Thymus (tissue), 11 donors: Measurements from ENCODE around the gene MRTFB. TPM values are rescaled to one million over a fixed set of nuclear protein-coding genes. Genes with fewer than 3 reads are reported as not detected.

Source experiments
- DNase-seq, 9 donors: peaks; one replicate each; pipeline ENCODE4 v3.0.0-alpha.2; 2013; ENCODE audit warnings: low spot score in 9 of 9, low read depth in 6 of 9, missing footprints in 1 of 9
- H3K27ac ChIP-seq, 2 donors: one replicate each; pipeline ENCODE4 v1.5.1; 2013; ENCODE audit warnings: control low read depth in 1 of 2, low read depth in 1 of 2, low read length in 1 of 2, mild to moderate bottlenecking in 1 of 2, moderate library complexity in 1 of 2
- H3K27me3 ChIP-seq, 2 donors: one replicate each; pipeline ENCODE4 v1.5.1; 2013; ENCODE audit warnings: low read length in 1 of 2; ENCODE audit not compliant: control insufficient read depth in 2 of 2, insufficient read depth in 1 of 2
- H3K36me3 ChIP-seq, 2 donors: one replicate each; pipeline ENCODE4 v1.5.1; 2013; ENCODE audit warnings: low read length in 1 of 2, mild to moderate bottlenecking in 1 of 2, moderate library complexity in 1 of 2; ENCODE audit not compliant: control insufficient read depth in 2 of 2, insufficient read depth in 2 of 2
- H3K4me1 ChIP-seq, 2 donors: one replicate each; pipeline ENCODE4 v1.5.1; 2013; ENCODE audit warnings: low read length in 2 of 2; ENCODE audit not compliant: control insufficient read depth in 2 of 2, insufficient read depth in 2 of 2
- H3K4me3 ChIP-seq, 2 donors: one replicate each; pipeline ENCODE4 v1.5.1; 2013; ENCODE audit warnings: low read length in 2 of 2, control low read depth in 1 of 2, mild to moderate bottlenecking in 1 of 2
- H3K9me3 ChIP-seq, 2 donors: one replicate each; pipeline ENCODE4 v1.5.1; 2013; ENCODE audit warnings: low read length in 1 of 2, mild to moderate bottlenecking in 1 of 2; ENCODE audit not compliant: control insufficient read depth in 2 of 2, insufficient read depth in 1 of 2
- WGBS: extraction: QIAGEN DNeasy Blood & Tissue Kit; methylation state at CpG from one replicate; pipeline ENCODE4 v1.1.7; 2013; 5-methylcytosine and 5-hydroxymethylcytosine counted together
- polyA plus RNA-seq: library from polyadenylated mRNA; stranded (reverse); fragments of 200-250 nt; gene quantifications from one replicate; pipeline ENCODE4 v1.2.3, GENCODE V29; 2013
- total RNA-seq: library from RNA; stranded (reverse); fragments of 120-200 nt; gene quantifications from one replicate; pipeline ENCODE4 v1.2.4, GENCODE V29; 2013
- donor health status: healthy.

The MRTFB gene
- total and polyA plus RNA-seq, 2 donors = 8.3 to 10.7 TPM

DNA sequence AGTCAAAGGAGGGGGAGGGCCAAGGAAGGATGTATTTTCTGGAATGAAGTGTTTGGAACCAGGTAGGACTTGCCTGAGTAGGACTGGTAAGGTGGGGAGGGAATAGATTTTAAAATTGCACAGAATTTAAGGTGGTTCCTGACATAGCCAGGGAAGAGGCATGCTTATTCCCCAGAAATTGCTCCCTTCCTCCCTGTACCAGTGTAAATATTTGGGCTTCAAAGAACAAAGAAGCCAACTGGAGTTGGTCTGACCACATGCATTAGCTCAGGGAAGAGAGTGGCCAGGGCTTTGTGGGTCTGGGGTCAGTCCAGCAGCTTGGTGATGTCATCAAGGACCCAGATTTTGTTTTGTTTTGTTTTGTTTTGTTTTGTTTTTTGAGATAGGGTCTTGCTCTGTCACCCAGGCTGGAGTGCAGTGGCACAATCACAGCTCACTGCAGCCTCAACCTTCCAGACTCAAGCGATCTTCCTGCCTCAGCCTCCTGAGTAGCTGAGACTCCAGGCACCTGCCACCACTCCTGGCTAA, 9.3 kb upstream of the MRTFB start:
- no peak for DNase-seq
- H3K27me3 ChIP-seq = peaks cover 2 to 4% of the 10 kb centered on the region in 2 donors
- WGBS = 98% methylated on average over 1 of the region's 1 CpG
- H3K27ac ChIP-seq = no peak overlapping the region
- H3K4me3 ChIP-seq = no peak overlapping the region
- H3K4me1 ChIP-seq = no peaks in the 10 kb centered on the region
- H3K36me3 ChIP-seq = no peaks in the 10 kb centered on the region
- H3K9me3 ChIP-seq = no peaks in the 10 kb centered on the region

- Histone ChIP-seq H3K36me3 (no peaks in the 10 kb centered on the region), H3K4me1 (no peaks in the 10 kb centered on the region), H3K27ac (no peak overlapping the region), H3K9me3 (no peaks in the 10 kb centered on the region), H3K27me3 (peaks cover 2 to 4% of the 10 kb centered on the region in 2 donors), H3K4me3 (no peak overlapping the region)
- no peak for DNase-seq
- 97% methylated on average over 7 of the region's 7 CpGs for WGBS
Measured at GRCh38 chr16:14062261-14062660, 8.9 kb upstream of the MRTFB start.

DNA sequence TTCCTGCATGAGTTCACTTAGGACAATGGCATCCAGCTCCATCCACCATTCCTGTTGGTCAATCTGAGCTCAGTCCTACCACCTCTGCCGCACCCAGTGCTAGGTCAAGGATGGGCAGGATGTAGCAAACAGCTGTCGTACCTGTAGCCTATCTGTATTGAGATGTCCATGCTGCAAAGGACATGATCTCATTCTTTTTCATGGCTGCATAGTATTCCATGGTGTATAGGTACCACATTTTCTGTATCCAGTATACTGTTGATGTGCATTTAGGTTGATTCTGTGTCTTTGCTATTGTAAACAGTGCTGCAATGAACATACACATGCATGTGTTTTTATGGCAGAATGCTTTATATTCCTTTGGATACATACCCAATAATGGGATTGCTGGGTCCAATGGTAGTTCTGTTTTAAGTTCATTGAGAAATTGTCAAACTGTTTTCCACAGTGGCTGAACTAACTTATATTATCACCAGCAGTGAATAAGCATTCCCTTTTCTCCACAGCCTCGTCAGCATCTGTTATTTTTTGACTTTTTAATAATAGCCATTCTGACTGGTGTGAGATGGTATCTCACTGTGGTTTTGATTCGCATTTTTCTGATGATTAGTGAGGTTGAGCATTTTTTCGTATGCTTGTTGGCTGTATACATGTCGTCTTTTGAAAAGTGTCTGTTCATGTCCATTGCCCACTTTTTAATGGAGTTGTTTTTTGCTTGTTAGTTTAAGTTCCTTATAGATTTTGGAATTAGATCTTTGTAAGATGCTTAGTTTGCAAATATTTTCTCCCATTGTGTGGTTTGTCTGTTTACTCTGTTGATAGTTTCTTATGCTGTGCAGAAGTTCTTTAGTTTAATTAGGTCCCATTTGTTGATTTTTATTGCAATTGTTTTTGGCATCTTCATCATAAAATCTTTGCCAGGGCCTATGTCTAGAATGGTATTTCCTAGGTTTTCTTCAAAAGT, 7.2 kb upstream of the MRTFB start:
- Histone ChIP-seq H3K4me3 (no peak overlapping the region), H3K4me1 (no peaks in the 10 kb centered on the region), H3K9me3 (no peaks in the 10 kb centered on the region), H3K27ac (no peak overlapping the region), H3K36me3 (no peaks in the 10 kb centered on the region), H3K27me3 (no peaks in the 10 kb centered on the region)
- 96% methylated on average over 6 of the region's 6 CpGs for WGBS
- no peak for DNase-seq

GRCh38 chr16:14069818-14070217, 1.3 kb upstream of the MRTFB start:
- no peak overlapping the region for H3K4me3 ChIP-seq
- DNase-seq = no peak
- 95% methylated on average over 4 of the region's 4 CpGs for WGBS

GRCh38 chr16:14070555-14070876, 603 bp upstream of the MRTFB start:
- DNase-seq = peak in 3 of 9 donors; percentile 6 to 21 (median 9)
- peaks cover 8 to 12% of the 10 kb centered on the region in 2 donors for H3K4me1 ChIP-seq
- no peaks in the 10 kb centered on the region for H3K27me3 ChIP-seq
- WGBS = 91% methylated on average over 4 of the region's 4 CpGs
- H3K27ac ChIP-seq = peak overlapping the region; percentile 68
- peak overlapping the region; percentile 80 to 99 for H3K4me3 ChIP-seq
- no peaks in the 10 kb centered on the region for H3K36me3 ChIP-seq
- H3K9me3 ChIP-seq = no peaks in the 10 kb centered on the region

More at GRCh38 chr16:14069818-14070217, 1.3 kb upstream of the MRTFB start:
- Histone ChIP-seq H3K27me3 (no peaks in the 10 kb centered on the region), H3K36me3 (no peaks in the 10 kb centered on the region), H3K27ac (no peak overlapping the region), H3K9me3 (no peaks in the 10 kb centered on the region), H3K4me1 (peaks cover 8 to 12% of the 10 kb centered on the region in 2 donors)

DNA sequence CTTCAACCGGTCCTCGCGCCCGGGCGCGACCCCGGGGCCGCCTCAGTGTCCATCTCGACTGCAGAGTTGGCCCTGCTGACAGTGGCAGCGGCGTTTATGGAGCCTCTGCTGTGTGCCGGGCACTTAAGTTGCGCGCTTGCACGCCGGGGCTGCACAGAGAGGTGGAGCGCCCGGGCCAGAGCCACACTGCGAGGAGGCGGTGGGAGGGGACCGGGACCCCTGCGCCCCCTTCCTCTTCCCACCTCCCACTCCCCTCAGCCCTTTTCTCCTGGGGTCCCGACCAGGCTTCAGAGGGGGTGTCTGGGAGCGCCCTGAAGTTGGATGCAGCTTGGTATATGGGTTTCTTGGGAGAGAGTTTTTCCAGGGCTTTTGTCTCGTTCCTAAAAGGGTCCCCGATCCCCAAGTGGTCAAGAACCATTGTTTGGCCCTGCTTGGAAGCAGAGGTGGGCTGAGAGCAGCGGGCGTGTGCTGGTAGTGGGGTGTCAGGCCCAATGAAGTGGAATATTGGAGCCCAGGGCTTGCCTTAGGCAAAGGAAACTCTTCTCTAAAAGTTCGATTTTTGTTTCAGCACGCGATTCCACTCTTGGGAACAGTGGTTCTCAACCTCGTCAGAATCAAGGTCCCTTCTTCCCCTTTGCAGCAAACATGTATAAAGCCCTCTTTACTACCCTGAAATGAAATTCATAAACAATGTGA, 605 bp downstream of the MRTFB start:
- peak in 5 of 9 donors; percentile 7 to 33 (median 24) for DNase-seq
- Histone ChIP-seq H3K27ac (peak overlapping the region in 1 of 2 donors; percentile 68), H3K9me3 (no peaks in the 10 kb centered on the region), H3K36me3 (no peaks in the 10 kb centered on the region), H3K4me3 (peak overlapping the region; percentile 80 to 99), H3K4me1 (peaks cover 8 to 12% of the 10 kb centered on the region in 2 donors), H3K27me3 (no peaks in the 10 kb centered on the region)
- 5% methylated on average over 32 of the region's 32 CpGs for WGBS

DNA sequence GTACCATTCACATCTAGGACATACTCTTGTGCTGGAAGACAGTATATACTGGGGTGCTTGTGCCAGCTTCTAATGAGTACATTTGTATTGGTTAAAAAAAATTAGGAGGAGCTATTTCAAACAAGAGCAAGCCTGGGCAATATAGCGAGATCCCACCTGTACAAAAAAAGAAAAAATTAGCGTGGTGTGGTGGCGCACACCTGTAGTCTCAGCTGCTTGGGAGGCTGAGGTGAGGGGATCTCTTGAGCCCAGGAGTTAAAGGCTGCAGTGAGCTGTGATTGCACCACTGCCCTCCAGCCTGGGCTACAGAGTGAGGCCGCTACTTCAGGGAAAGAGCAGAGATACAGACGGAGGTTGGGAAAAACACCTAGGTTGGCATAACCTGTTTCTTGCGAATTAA, 1.2 kb downstream of the MRTFB start:
- Histone ChIP-seq H3K36me3 (no peaks in the 10 kb centered on the region), H3K4me1 (peaks cover 8 to 12% of the 10 kb centered on the region in 2 donors), H3K9me3 (no peaks in the 10 kb centered on the region), H3K27me3 (no peaks in the 10 kb centered on the region), H3K4me3 (peak overlapping the region in 1 of 2 donors; percentile 99), H3K27ac (no peak overlapping the region)
- 98% methylated on average over 6 of the region's 6 CpGs for WGBS
- DNase-seq = no peak

DNA sequence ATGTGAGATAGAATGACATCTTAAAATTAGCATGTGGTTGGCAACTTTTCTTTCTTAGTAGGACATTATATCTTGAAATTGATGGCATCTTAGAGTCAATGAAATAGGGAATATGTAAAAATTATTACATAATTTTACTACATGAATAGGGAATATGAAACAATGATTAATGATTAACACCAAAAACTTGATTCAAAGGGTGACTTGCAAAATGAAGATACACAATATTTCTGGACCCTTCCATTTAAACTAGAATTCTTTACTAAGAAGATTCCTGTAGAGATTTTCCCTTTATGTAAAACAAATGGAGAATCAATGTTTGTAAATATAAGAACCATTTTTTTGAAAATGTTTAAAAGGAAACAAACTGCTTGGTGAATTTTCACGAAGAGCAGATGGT, 3.4 kb downstream of the MRTFB start:
- Histone ChIP-seq H3K4me1 (peaks cover 8 to 12% of the 10 kb centered on the region in 2 donors), H3K36me3 (peaks cover 0 to 3% of the 10 kb centered on the region in 2 donors), H3K27ac (no peak overlapping the region), H3K27me3 (no peaks in the 10 kb centered on the region), H3K4me3 (no peak overlapping the region), H3K9me3 (no peaks in the 10 kb centered on the region)
- WGBS = 5% methylated on average over 1 of the region's 1 CpG
- DNase-seq = no peak

DNA sequence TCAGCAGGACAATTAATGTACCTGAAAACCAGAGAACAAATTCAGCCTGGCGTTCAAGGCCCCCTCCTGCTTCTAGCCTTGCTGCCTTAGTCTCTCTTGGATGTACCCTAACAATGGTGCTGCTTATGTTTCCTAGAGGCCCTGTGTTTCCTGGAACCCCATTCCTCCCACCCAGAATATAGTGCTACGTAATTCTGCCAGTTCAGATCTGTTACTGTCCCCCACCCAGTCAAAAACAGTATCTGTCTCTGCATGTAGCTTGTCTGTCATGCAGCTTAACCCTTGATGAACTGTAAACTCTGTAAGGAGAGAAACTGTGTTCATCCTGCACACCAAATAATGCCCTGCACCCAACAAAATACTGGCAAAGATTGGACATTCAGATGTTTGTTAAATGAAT, 6.8 kb downstream of the MRTFB start:
- DNase-seq = no peak
- Histone ChIP-seq H3K36me3 (peaks cover 0 to 3% of the 10 kb centered on the region in 2 donors), H3K4me1 (no peaks in the 10 kb centered on the region), H3K9me3 (no peaks in the 10 kb centered on the region), H3K4me3 (no peak overlapping the region), H3K27ac (no peak overlapping the region), H3K27me3 (no peaks in the 10 kb centered on the region)
- 92% methylated on average over 2 of the region's 2 CpGs for WGBS
